A549 (cell line): ENCODE results near the gene MEG3.

Source experiments
- CHD4 ChIP-seq: fragments of 200-600 bp; sonication (generic); IDR thresholded peaks from 2 replicates; pipeline ENCODE4 v1.6.1; 2016; ENCODE audit warnings: antibody characterized with exemption, mild to moderate bottlenecking, borderline replicate concordance
- CTCF ChIP-seq: fragments of >200 bp; sonication (Bioruptor Twin); formaldehyde crosslinking; IDR thresholded peaks from 3 replicates; pipeline ENCODE4 v1.5.1; 2016
- ELK1 ChIP-seq: fragments of 150-350 bp; IDR thresholded peaks from 2 replicates; pipeline ENCODE4 v1.6.1; 2014; ENCODE audit warnings: low read depth, mild to moderate bottlenecking, low read length
- HDAC2 ChIP-seq: fragments of 200-600 bp; sonication (generic); IDR thresholded peaks from 2 replicates; pipeline ENCODE4 v1.6.1; 2016
- JUN ChIP-seq, 2 experiments: fragments of >200 bp; sonication (Bioruptor Twin); formaldehyde crosslinking; IDR thresholded peaks; 2 replicates in 1 of 2; 3 replicates in 1 of 2; pipeline ENCODE4 v1.6.1; 2016 to 2017
- KDM1A ChIP-seq: fragments of 200-600 bp; sonication (generic); IDR thresholded peaks from 2 replicates; pipeline ENCODE4 v1.6.1; 2016; ENCODE audit warnings: low read depth, mild to moderate bottlenecking
- MAX ChIP-seq: IDR thresholded peaks from 2 replicates; pipeline ENCODE4 v1.6.1; 2012
- MAZ ChIP-seq: fragments of 150-350 bp; IDR thresholded peaks from 2 replicates; pipeline ENCODE4 v1.6.1; 2014; ENCODE audit warnings: antibody characterized with exemption, low read depth, low read length, borderline replicate concordance
- POLR2A ChIP-seq: IDR thresholded peaks from 2 replicates; pipeline ENCODE4 v1.6.1; 2012; ENCODE audit warnings: mild to moderate bottlenecking, low read length
- ZC3H11A ChIP-seq: fragments of 450-650 bp; IDR thresholded peaks from 2 replicates; pipeline ENCODE4 v1.6.1; 2014; ENCODE audit warnings: antibody characterized with exemption, mild to moderate bottlenecking
- ZFP36 ChIP-seq: fragments of 450-650 bp; IDR thresholded peaks from 2 replicates; pipeline ENCODE4 v1.6.1; 2014; ENCODE audit warnings: borderline replicate concordance; ENCODE audit not compliant: partially characterized antibody

- TF ChIP-seq CTCF = no peak
- no peak for TF ChIP-seq HDAC2
- TF ChIP-seq JUN (IDR thresholded peaks at IDR 0.05) = no peak
- TF ChIP-seq ZFP36 = no peak
- TF ChIP-seq ZC3H11A = no peak
- no peak for TF ChIP-seq CHD4
- no peak for TF ChIP-seq MAX
- TF ChIP-seq POLR2A = no peak
- no peak for TF ChIP-seq MAZ
- TF ChIP-seq ELK1 = no peak
- TF ChIP-seq KDM1A = no peak
These were observed 8.7 kb upstream of the MEG3 start for GRCh38 chr14:100816950-100817901.
